Esophagus mucosa (tissue), 1 donor: ENCODE results near the gene STX19. TPM values are rescaled to one million over a fixed set of nuclear protein-coding genes. Genes with fewer than 3 reads are reported as not detected.

ENCODE experiments used
- ATAC-seq: fragments of 200-7000 bp; cut with Tn5 transposase; one replicate; pipeline ENCODE4 v1.9.1; 2020
- total RNA-seq: library from RNA; stranded (reverse); gene quantifications from one replicate; pipeline ENCODE4 v1.2.4, GENCODE V29; 2023
- donor health status: DM: yes; HTN: yes; CAD: no.

STX19 gene
- total RNA-seq, 1 donor from 2014 or later = 3.8 TPM

DNA sequence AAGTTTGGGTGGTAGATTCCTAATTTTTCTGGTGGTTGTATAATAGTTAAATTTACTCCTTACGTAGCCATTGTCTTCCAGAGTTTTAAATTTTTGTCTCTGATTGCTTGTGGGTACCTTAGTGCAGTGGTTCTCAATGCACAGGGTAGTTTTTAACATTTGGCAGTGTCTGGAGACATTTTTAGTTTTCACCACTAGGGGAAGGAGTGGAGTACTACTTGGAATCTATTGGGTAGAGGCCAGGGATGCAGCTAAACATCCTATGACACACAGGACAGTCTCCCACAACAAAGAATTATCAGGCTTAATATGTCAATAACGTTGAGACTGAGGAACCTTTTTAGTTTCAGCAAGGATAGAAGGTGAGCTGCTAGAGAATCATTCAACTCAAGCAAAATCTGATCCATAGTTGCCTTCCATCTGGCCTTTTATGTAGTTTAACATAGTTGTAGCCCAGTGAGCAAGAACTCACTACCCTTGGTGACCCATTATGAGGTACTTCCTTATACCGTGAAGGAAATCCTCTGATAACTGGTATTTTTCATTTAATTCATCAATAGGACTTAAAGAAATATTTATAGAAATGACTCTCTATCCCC, 8.6 kb upstream of the STX19 start:
- ATAC-seq = peak; percentile 55

DNA sequence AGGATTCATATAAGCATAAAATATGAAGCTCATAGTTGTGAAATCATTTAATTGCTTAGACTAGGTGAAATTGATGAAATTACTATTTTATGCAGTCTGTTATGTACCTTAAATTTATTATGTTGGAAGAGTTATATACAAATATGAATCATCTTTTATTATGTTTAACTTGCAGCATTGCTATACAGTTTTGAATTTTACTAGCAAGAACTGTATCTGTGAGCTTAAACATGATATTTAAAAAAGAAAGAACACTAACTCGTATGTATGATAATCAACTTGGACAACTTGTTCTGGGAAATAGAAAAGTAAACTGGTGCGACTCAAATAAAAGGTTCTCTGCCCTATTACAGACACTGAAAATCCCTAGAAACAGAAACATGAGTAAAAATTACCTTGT, 1.8 kb downstream of the STX19 start:
- ATAC-seq = no peak

DNA sequence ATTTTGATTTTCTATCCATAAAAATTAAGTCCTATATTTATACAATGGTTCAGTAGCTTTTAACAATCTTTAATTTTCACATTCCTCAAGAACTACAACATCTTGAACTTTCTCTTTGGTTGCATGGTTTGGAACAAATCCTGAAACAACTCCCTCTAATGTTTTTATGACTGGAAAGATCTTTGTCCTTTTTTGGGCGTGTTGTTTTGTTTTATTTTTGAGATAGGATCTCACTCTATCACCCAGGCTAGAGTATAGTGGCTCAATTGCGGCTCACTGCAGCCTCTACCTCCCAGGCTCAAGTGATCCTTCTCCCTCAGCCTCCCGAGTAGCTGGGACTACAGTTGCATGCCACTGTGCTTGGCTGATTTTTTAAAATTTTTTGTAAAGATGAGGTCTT, 4.0 kb downstream of the STX19 start:
- no peak for ATAC-seq

DNA sequence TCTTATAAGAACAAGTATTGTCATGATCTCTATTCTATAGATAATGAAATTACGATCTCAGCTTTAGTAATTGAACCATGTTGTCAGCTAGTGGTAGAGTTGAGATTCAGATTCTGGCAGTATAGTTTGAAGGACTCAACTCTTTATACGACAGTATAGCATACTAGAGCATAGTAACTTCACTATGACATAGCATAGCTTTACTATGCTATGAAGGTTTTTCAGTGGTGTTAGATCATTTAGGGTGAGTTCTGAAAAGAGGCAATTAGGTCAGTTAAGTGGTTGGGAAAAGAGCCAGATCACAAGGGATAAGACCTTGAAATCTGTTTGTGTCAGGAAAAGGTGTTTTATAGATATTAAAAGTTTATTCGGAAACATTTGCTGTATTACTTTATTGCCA, 8.1 kb downstream of the STX19 start:
- no peak for ATAC-seq

DNA sequence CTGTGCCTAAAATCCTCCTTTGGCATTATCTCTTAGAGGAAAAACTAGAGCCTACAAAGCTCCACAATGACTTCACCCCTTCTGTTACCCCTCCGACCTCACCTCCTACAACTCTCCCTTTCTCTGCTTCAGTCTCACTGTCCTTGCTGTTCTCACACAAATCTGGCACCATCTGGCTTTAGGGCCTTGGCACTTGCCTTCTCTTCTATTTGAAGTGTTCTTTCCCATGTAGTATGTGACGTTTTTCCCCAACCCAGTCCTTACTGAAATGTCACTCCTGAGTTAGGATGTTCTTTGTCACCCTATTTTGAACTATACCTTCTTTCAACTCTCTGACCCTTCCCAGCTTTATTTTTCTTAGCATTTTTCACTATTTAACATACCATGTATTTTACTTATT, 8.7 kb downstream of the STX19 start:
- ATAC-seq = no peak

DNA sequence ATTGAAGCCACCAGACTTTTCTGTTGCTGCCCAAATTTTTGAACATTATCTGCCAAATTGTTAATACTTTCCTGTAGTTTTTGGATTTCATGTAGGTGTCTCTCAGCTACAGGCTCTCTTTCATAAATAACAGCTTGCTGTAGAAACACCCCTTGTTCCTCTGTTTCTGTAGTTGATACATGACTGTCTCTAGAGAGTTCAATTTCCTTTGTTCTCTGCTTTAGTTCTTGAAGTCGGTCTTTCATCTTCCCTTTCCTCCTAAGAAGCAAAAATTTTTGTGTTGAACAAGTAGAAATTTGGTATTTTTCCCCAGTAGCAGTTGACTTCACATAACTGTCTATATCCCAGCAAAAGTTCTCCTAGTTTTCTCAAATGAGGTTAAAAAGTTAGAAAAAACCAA, 13.4 kb downstream of the STX19 start:
- no peak for ATAC-seq

DNA sequence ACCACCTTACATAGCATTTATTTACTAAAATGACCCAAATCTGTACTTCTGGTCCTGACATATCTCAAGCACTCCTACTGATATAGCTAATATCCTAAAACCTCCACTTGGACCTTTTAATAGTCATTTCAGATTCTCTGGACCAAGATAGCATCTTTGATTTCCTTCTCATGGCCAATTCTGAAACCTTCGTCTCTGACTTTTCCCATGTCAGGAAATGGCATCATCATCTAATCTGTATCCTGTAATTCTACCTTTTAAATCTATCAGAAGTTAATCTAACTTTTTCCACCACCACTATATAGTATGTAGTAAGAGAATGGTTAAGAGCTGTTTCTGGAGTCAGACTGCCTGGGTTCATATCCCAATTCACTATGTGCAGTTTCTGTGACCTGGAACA, 16.2 kb downstream of the STX19 start:
- ATAC-seq = no peak

DNA sequence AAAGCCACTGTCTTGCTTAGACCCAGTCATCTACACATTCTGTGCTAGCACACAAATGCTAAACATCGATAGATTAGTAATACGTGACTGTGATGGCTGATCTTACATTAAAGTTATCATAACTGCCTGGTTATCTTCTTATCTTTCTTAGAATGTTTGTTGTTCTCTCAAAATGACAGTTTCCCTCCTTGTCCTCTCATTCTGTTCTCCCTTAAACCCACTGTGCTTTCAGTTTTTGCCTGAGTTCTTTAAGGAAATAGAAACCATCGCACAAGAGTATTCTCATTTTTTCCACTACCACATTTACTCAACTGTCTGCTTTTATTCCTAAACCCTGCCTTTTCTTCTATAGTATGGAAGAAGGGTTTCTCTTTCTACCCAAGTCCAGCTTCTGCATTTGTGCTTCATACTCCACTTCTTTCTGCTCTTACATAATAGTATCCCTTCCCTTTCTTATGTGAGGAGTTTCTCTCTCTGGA, 17.1 kb downstream of the STX19 start:
- no peak for ATAC-seq

DNA sequence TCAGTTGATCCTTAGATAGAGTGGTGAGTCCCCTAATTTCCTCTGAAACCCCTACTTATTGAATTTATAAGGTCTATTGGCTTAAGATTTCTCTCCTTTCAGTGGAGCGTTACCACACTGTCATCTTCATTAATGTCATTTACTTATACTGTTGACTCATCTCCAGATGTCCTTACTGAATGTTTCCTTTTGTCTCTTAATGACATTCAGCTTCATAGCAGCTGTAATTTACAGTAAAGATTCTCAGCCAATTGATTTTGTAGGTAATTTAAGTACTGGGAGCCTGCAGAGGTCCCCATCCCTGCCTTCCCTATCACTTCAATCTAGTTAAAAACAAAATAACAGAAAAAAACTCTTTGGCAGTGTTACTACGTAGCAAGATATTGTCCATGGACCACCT, 18.8 kb downstream of the STX19 start:
- ATAC-seq = no peak

DNA sequence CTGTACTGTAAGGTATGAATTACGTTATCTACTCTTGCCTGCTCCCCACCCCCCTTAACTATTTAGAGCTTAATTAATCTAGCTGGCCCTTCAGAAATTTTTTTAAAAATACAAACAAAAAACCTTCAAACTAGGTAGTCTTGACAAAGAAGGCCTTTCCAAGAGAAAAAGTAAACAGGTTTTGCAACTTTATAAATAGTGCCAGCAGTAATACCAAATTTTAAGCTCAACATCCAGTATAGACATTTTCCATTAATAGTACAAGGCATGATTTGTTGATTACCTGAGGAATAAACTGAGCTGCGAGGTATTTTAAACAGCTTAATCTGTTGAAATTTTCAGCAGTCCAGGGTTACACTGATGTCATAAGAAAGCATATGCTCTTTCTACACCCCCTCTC, 20.1 kb downstream of the STX19 start:
- no peak for ATAC-seq

DNA sequence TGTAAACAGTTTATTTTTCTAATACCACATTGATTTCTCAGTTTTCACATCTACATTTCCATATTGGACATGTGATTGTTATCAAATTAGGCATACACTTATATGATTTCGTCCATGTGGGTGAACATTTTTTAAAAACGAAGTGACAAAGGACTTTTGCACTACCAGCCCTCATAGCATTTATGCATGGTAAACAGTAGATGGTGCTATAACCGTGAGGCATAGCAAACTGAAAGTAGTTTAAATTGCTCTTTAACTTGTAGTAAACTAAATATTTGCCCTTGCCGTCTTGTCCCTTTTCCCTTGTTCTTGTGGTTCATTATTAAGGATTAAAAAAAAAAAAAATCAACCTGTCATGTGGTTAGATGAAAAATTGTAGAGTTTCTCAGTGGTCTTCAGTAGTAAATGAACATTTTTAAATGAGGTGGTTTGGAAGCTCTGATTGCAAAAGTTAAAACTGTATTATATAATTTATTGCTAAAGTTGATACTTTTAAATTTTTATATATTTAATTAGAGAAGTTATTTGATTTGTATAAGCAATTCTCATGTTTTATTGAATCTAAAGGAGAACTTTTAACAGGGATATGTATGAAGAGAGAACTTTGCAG, 24.0 kb downstream of the STX19 start:
- peak; percentile 67 for ATAC-seq

DNA sequence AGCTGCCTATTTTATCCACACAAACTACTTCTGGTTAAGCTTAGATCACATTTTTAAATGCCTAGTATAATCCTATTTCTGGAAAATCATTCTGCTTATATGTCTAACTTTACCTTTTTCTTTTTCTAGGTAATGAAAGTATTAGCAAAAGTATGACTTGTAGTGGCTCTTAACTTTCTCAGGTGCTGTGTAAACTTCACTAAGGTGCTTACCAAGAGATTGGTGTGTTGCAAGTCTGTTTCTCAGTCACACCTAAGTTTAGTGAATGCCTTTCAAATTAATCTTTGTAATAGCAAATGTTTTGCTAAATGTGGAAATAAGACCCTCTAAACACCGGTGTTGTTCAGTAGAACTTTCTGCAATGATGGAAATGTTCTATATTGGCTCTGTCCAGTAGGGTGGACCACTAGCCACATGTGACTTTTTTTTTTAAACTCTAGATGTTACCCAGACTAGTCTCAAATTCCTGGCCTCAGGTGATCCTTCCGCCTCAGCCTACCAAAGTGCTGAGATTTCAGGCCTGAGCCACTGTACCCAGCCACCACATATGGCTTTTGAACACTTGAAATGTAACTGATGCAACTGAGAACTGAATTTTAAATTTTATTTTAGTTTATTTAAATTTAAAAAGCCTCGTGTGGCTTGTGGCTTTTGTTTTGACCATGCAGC, 26.4 kb downstream of the STX19 start:
- no peak for ATAC-seq

DNA sequence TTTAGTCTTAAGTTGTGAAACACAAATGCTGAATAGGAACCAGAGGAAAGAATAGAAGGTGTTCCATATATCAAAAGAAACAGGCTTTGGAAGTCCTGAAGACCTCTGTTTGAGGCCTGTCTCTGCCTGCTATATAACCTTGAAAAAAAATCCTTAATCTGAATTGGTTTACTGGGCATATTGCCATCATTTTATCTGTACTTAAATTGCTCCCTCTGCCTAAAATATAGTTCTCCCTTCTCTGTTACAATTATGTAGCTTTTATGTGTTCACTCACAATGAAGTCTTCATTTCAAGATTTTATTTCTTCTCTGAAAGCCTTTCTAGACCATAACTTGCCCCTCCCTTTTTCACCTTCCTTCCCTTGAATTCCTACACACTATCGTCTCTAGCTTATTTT, 27.2 kb downstream of the STX19 start:
- ATAC-seq = no peak

DNA sequence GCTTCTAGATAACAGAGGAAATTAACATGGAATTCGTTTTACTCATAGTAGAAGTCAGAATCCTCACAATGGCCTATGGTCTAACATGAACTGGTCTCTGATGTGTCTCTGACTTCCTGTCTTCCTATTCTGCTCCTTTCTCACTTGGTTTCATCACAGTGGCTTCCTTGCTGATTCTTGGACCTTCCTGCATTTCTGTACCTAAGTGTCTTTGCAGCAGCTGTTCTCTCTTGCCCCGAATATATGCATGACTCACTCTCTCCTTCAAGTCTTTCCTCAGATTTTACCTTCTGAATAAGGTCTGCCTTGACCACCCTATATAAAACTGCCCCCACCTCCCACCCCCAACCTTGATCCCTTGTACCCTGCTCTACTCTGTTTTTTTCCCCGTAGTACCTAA, 34.3 kb downstream of the STX19 start:
- ATAC-seq = no peak

DNA sequence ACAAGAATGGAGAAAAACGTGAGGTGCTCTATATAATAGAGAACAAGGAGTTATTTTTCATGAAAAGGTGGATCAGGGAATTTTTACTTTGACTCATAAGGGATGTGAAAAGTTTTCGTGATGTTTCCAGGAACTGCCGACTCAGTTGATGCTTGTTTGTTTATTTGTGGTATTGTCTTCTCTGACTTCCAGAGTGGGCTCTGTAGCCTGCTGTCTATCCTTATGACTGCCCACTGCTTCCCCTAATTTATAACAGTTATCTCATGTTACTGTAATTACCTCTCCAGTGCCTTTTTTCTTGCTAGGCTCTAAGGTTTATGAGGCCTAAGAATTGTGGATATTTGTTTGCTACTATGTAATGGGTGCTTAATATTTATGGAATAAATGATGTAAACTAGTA, 36.2 kb downstream of the STX19 start:
- no peak for ATAC-seq

DNA sequence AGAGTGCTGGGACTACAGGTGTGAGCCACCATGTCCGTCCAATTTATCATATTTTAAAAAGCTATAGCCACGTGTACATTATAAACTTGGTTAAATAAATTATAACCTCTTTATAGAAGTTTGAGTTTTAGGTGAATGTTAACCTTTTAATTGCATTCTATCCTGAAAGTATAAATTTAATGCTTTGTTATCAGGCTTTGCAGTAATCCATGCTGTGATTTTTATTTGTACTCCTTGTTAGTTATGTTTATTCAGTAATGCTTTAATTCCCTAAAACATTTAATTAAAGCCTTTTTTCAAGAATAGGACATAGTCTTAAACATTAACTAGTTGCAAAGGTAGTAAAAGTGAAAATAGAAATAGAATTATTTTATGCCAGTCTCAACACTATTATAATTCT, 36.8 kb downstream of the STX19 start:
- no peak for ATAC-seq

DNA sequence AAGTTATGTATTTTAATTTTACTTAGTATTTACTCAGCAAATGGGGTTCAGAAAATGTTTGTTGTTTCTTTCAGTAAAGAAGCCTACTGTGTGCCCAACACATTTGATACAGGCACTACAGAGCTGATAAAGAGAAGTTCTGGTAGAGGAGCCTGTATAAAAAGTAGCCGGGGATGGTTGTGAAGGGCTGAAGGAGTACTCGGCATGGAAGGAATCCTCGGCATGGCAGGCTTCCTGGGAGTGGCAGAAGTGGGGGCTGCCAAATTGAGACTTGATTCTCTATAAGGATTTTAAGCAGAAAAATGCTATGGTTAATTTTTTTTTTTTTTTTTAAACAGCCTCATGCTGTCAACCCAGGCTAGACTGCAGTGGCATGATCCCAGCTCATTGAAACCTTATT, 39.2 kb downstream of the STX19 start:
- ATAC-seq = no peak

DNA sequence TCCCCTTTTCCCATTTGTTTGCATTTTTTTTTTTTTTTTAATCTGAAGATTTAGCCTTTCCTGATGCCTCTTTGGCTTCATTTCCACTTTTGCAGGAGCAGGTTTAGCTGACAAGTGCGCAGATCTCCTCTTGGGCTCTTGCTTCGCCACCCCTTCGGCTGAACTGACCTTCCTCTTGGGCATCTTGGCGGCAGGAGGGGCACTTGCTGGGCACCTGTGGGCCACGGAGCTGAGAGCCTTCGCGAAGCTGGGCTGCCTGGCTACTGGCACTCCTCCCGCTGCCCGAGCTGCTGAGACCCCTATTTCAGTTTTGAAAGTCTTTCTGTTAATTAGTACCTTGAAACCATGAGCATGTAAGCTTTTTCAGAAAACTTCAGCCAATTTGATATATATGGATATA, 39.6 kb downstream of the STX19 start:
- no peak for ATAC-seq

DNA sequence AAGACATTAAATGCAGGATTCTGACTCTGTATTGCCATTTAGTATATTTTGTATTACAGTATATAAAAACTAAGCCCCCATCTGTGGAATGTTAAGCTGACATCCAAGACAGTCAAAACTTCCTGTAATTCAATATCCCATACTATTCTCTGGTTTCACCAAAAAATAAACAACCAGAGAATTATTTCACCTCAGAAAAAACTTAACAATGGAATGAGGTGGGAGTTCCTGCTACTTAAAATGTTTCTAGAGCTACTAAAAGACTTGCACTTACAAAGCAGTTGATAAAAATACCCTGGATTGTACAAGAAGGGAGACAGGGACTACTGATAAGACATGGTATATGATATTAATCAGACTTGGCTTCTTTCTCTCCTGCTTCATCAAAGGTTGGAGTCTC, 40.1 kb downstream of the STX19 start:
- no peak for ATAC-seq

DNA sequence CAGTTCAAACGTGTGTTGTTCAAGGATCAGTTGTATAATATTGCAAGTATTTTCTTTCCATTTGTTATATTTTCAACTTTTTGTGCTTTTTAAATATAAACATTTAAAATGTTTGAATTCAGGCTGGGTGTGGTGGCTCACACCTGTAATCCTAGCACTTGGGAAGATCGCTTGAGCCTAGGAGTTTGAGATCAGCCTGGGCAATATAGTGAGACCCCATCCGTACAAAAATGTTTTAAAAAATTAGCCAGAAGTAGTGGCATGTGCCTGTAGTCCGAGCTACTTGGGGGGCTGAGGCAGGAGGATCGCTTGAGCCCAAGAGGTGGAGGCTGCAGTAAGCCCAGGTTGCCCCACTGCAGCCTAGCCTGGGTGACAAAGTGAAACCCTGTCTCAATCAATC, 43.8 kb downstream of the STX19 start:
- no peak for ATAC-seq

DNA sequence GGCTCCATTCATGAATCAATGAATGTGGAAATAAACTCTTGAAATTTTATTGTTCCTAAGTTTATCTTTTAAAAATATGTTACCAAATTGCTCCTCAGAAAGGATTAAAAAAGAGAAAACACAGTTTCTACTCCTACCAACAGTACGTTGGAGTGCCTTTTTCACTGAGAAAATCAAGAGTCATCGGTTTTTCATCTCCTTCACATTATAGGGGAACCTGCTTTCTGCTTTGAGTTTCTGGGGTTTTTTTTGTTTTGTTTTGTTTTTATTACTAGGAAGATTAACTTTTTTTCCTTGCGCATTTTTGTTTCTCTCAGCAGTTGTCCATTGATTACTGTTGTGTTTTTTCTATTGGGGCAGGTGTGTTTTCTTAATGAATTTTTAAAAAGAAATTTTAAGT, 45.0 kb downstream of the STX19 start:
- no peak for ATAC-seq

DNA sequence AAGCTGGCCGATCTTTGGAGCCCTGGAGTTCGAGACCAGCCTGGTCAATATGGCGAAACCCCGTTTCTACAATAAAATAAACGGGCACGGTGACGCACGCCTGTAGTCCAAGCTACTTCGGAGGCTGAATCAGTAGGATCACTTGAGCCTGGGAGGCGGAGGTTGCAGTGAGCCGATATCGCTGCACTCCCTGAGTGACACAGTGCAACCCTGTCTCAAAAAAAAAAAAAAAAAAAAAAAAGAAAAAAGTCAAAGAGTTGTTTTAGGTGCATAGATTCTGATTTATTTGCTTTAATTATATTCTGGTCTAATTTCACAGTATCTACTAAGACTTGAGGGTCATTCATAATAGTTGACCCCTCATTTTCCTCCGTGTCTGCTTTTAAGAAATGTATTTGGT, 46.7 kb downstream of the STX19 start:
- ATAC-seq = no peak

DNA sequence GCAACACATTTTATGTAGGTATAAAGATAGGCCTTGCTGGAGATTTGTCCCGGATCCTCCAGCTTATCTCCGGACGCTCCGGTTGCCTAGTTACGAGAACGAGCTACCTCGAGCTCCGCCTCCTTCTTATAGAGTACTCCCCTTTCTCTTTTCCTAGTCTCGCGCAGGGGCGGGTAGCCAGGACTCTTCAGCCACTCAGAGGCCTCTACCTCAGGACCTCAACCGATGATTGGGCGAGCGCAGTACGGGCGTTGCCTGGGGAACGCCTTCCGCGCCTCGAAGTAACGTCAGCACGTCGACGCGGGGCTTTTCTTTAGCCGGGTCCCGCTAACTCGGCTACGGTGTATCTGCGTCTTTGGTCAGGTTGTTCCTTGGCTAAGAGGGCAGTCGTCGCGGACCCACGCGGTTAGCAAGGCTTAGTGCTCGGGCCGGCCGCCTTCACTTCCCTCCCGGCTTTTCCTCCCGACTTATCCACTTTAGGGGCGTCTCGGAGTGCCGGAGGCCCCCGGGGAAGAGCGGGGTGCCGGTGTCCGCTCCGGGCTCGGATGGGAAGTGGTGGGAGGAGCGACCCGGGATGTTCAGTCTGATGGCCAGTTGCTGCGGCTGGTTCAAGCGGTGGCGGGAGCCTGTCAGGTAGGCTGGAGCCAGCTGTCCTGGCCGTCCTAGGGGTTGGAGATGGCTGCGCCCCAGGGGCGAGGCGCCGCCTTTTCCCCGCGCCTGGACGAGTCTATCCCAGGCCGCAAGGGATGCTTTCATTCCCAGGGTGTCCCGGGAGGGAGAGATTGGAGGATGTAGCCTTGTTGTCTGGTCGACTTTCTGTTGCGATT, 48.3 kb downstream of the STX19 start, which contains the start of gene ARL13B:
TSS of gene ARL13B (plus strand) at position 306 of the 827 bp plus-strand sequence. CDS start at position 575, 269 bp downstream.
- ATAC-seq = peak; percentile 100
